Gastrocnemius medialis (tissue), 4 donors: Measurements from ENCODE around the gene XYLT1.

Source experiments
- POLR2A ChIP-seq, 2 donors: fragments of 450-650 bp; IDR thresholded peaks; one replicate each; pipeline ENCODE4 v1.6.1; 2017; ENCODE audit warnings: antibody characterized with exemption in 2 of 2, mild to moderate bottlenecking in 2 of 2, moderate library complexity in 2 of 2
- TF ChIP-seq, protein P1 (sequence below), 5 experiments: fragments of 450-650 bp in 3 of 5; fragments of 200-600 bp in 2 of 5; sonication (generic) in 2 of 5; IDR thresholded peaks in 4 of 5; conservative IDR thresholded peaks in 1 of 5; 1 replicate in 4 of 5; 2 replicates in 1 of 5; pipeline ENCODE4 v1.5.1; 2016 to 2019; ENCODE audit warnings: antibody characterized with exemption in 5 of 5, mild to moderate bottlenecking in 3 of 5, moderate library complexity in 3 of 5

DNA sequence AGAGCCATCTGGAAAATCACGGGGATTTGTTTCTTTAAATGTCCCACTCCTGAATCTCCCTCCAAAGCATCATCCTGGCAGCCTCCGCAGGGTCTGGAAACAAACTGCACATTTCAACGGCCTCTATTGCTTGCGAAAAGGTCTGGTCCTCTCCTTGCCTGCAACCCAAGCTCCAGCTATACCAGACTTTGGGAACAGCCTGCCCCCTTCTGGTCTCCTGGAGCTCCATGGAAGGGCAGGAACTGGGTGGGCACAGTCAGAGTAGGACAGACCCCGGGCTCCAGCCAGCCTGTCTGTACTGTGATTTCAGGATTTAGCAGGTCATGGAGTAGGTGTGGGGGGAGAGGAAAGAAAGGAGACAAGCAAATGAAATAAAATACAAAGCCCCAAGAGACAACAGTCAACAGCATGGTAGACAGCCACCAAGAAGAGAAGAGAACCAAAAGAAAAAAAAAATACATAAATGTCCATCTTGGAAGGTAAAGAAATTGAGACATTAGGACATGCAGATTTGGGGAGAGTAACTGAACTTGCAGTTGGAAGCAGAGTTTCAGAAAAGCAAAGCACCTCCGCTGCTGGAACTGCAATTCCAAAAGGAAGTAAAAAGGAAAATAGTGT is 2.7 kb downstream of the XYLT1 start:
- TF ChIP-seq, protein P1, sequence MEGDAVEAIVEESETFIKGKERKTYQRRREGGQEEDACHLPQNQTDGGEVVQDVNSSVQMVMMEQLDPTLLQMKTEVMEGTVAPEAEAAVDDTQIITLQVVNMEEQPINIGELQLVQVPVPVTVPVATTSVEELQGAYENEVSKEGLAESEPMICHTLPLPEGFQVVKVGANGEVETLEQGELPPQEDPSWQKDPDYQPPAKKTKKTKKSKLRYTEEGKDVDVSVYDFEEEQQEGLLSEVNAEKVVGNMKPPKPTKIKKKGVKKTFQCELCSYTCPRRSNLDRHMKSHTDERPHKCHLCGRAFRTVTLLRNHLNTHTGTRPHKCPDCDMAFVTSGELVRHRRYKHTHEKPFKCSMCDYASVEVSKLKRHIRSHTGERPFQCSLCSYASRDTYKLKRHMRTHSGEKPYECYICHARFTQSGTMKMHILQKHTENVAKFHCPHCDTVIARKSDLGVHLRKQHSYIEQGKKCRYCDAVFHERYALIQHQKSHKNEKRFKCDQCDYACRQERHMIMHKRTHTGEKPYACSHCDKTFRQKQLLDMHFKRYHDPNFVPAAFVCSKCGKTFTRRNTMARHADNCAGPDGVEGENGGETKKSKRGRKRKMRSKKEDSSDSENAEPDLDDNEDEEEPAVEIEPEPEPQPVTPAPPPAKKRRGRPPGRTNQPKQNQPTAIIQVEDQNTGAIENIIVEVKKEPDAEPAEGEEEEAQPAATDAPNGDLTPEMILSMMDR (IDR thresholded peaks at IDR 0.05 in 4 of 5, conservative IDR thresholded peaks at IDR 0.05 in 1 of 5): peak; percentile 36 to 56 (median 43)
- TF ChIP-seq POLR2A (IDR thresholded peaks at IDR 0.05): no peak
